OCI-LY7 (cell line): ENCODE data around the gene EED. TPM values are rescaled to one million over a fixed set of nuclear protein-coding genes. Genes with fewer than 3 reads are reported as not detected.

Source experiments
- BruUV-seq: library from RNA; stranded (reverse); fragments of 400-500 nt; replicated peaks from 2 replicates; lab custom pipeline; 2021; lab: Mats Ljungman, UMichigan
- CTCF ChIA-PET: fragments of 300-600 bp; sonication (Branson Sonifier 250); formaldehyde crosslinking; loops from one replicate; lab custom pipeline; 2022; ENCODE audit warnings: antibody characterized with exemption; ENCODE audit not compliant: unreplicated experiment; lab: Charles Lee
- POLR2A ChIA-PET: fragments of 300-600 bp; sonication (Branson Sonifier 250); formaldehyde crosslinking; loops from one replicate; lab custom pipeline; 2022; ENCODE audit warnings: antibody characterized with exemption; lab: Charles Lee
- DNase-seq: peaks from one replicate; pipeline ENCODE4 v3.0.0-alpha.2; 2015; ENCODE audit warnings: low spot score
- H2AFZ ChIP-seq: fragments of 200-600 bp; sonication (generic), shearing (Covaris generic); 2 replicates; pipeline ENCODE4 v1.6.1; 2014; ENCODE audit warnings: mild to moderate bottlenecking, antibody characterized with exemption, low read length, moderate library complexity
- H3K27ac ChIP-seq: fragments of 200-600 bp; sonication (generic); 2 replicates; pipeline ENCODE4 v1.5.1; 2014; ENCODE audit warnings: mixed run types, low read depth, mild to moderate bottlenecking, moderate library complexity, low read length, inconsistent platforms; ENCODE audit not compliant: poor library complexity, severe bottlenecking
- H3K36me3 ChIP-seq: fragments of 200-600 bp; sonication (generic); 2 replicates; pipeline ENCODE4 v1.6.1; 2014; ENCODE audit warnings: mild to moderate bottlenecking, antibody characterized with exemption, low read length, moderate library complexity, mixed read lengths; ENCODE audit not compliant: insufficient read depth
- H3K4me1 ChIP-seq: fragments of 200-600 bp; sonication (generic); 2 replicates; pipeline ENCODE4 v1.5.1; 2014; ENCODE audit warnings: mild to moderate bottlenecking, low read length; ENCODE audit not compliant: insufficient read depth, poor library complexity, severe bottlenecking
- H3K4me2 ChIP-seq: fragments of 200-600 bp; sonication (generic); 2 replicates; pipeline ENCODE4 v1.6.1; 2014; ENCODE audit warnings: mild to moderate bottlenecking, low read length
- H3K4me3 ChIP-seq: fragments of 200-600 bp; sonication (generic); 2 replicates; pipeline ENCODE4 v1.5.1; 2014; ENCODE audit warnings: mild to moderate bottlenecking, low read depth, low read length; ENCODE audit not compliant: poor library complexity, severe bottlenecking
- H3K79me2 ChIP-seq: fragments of 200-600 bp; sonication (generic); 2 replicates; pipeline ENCODE4 v1.6.1; 2016; ENCODE audit warnings: low read depth, mild to moderate bottlenecking, low read length, moderate library complexity, mixed read lengths; ENCODE audit not compliant: insufficient read depth
- H3K9me2 ChIP-seq: fragments of 200-600 bp; sonication (generic); 2 replicates; pipeline ENCODE4 v1.6.1; 2016; ENCODE audit warnings: mild to moderate bottlenecking, low read length, mixed read lengths; ENCODE audit not compliant: insufficient read depth
- H3K9me3 ChIP-seq: fragments of 200-600 bp; sonication (generic); 2 replicates; pipeline ENCODE4 v1.6.1; 2014; ENCODE audit warnings: mild to moderate bottlenecking, mixed run types, low read length, mixed read lengths
- H4K20me1 ChIP-seq: fragments of 200-600 bp; sonication (generic); 2 replicates; pipeline ENCODE4 v1.6.1; 2014; ENCODE audit warnings: mild to moderate bottlenecking, antibody characterized with exemption, low read length, moderate library complexity, mixed read lengths; ENCODE audit not compliant: insufficient read depth
- EZH2phosphoT487 ChIP-seq: fragments of 200-600 bp; sonication (generic); IDR thresholded peaks from 2 replicates; pipeline ENCODE4 v1.6.1; 2018; ENCODE audit warnings: low read depth, borderline replicate concordance, mild to moderate bottlenecking, mixed run types, antibody characterized with exemption, low read length, moderate library complexity, mixed read lengths
- intact Hi-C: fragments of 100-400 bp; cut with micrococcal nuclease; formaldehyde crosslinking; loops from one replicate; pipeline ENCODE4 v1.10.0; 2022; ENCODE audit not compliant: unreplicated experiment
- small RNA-seq: library from RNA; depleted of rRNA; stranded (forward); fragments of <200 nt; gene quantifications from one replicate; pipeline ENCODE3, GENCODE V24; 2014
- total RNA-seq, 2 experiments: library from RNA; depleted of rRNA in 1 of 2; stranded (reverse); fragments of >200 nt in 1 of 2; shearing (Covaris generic) in 1 of 2; gene quantifications; 2 replicates each; pipeline ENCODE4 v1.2.3, GENCODE V29; 2014 to 2022
- TF ChIP-seq, protein P1 (sequence below): fragments of 200-600 bp; sonication (generic); conservative IDR thresholded peaks from 2 replicates; pipeline ENCODE4 v1.5.1; 2014; ENCODE audit warnings: mild to moderate bottlenecking, antibody characterized with exemption, low read length, moderate library complexity, mixed read lengths

Gene EED
- total RNA-seq, 2 experiments from 2014 or later, result 25.2 to 40.2 TPM

DNA sequence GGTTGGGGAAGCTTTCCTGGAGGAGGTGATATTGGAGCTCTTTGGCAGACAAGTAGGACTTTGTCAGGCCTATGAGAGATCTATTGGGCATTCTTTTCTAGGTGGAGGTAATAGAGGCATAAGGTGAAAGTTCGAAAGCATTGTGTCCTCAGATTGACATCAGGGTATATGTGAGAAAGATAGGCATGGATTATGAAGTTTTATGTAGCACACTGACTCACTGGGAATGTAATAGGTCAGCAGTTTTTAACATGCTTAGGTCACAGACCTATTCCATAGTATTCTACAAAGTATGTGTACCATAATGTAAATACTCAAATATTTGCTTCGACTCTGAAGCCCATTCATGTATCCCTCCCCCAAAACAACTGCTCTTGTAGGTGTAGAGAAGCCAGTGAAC is 69.2 kb downstream of the EED start:
- Histone ChIP-seq H3K36me3 (peaks cover 50% of the 10 kb centered on the region), H3K4me1 (no peaks in the 10 kb centered on the region), H2AFZ (no peak overlapping the region), H4K20me1 (no peaks in the 10 kb centered on the region), H3K9me3 (no peaks in the 10 kb centered on the region), H3K27ac (no peak overlapping the region), H3K9me2 (no peaks in the 10 kb centered on the region), H3K4me3 (no peak overlapping the region), H3K4me2 (no peak overlapping the region), H3K79me2 (peaks cover 19% of the 10 kb centered on the region; the same call in 1 of the 2 replicates)
- ChIA-PET POLR2A (interaction anchor here (2.0 kb wide), 1 partner anchor 9 kb away, joined by 5 read pairs; no protein-coding TSS in a partner anchor), CTCF (no interaction called here)
- TF ChIP-seq, protein P1, sequence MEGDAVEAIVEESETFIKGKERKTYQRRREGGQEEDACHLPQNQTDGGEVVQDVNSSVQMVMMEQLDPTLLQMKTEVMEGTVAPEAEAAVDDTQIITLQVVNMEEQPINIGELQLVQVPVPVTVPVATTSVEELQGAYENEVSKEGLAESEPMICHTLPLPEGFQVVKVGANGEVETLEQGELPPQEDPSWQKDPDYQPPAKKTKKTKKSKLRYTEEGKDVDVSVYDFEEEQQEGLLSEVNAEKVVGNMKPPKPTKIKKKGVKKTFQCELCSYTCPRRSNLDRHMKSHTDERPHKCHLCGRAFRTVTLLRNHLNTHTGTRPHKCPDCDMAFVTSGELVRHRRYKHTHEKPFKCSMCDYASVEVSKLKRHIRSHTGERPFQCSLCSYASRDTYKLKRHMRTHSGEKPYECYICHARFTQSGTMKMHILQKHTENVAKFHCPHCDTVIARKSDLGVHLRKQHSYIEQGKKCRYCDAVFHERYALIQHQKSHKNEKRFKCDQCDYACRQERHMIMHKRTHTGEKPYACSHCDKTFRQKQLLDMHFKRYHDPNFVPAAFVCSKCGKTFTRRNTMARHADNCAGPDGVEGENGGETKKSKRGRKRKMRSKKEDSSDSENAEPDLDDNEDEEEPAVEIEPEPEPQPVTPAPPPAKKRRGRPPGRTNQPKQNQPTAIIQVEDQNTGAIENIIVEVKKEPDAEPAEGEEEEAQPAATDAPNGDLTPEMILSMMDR, result no peak
- TF ChIP-seq EZH2phosphoT487, result no peak
- BruUV-seq, result no TSS peak
- intact Hi-C loops, result no loop called here
- no peak for DNase-seq

DNA sequence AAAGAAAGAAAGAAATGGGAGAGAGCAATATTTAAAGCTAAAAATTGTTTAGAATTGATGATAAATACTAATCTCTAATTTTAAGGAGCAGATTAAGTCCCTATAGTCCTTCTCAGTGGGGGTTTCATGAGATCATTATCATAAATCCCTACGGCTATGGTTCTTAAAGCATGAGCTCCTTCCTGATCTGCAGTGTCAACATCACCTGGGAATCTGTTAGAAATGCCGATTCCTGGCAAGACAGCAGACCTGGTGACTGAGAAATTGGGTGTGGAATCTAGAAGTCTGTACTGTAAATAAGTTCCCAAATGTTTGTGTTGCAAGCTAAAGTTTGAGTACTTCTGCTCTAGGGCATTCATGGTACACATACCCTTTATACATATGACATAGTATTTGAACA is 70.1 kb downstream of the EED start:
- no peaks in the 10 kb centered on the region for H3K9me2 ChIP-seq
- no peaks in the 10 kb centered on the region for H4K20me1 ChIP-seq
- H2AFZ ChIP-seq, result no peak overlapping the region
- peaks cover 19% of the 10 kb centered on the region; the same call in 1 of the 2 replicates for H3K79me2 ChIP-seq
- no peak for DNase-seq
- H3K4me1 ChIP-seq, result no peaks in the 10 kb centered on the region
- no peak overlapping the region for H3K4me2 ChIP-seq
- TF ChIP-seq, protein P1, result no peak
- TF ChIP-seq EZH2phosphoT487, result no peak
- ChIA-PET CTCF (no interaction called here), POLR2A (interaction anchor here (0.5 to 2.0 kb wide), 3 partner anchors 10 to 288 kb away, joined by 3 to 5 read pairs (median 4); no protein-coding TSS in a partner anchor)
- H3K9me3 ChIP-seq, result no peaks in the 10 kb centered on the region
- no peak overlapping the region for H3K4me3 ChIP-seq
- peaks cover 57% of the 10 kb centered on the region for H3K36me3 ChIP-seq
- no TSS peak for BruUV-seq
- intact Hi-C loops, result no loop called here
- H3K27ac ChIP-seq, result no peak overlapping the region

Small RNAs within 50 kb of the gene (small RNA-seq; reads per million reads assigned to genes)
- not detected for gene RF00017
- not detected for gene RN7SL225P

Other genes starting within 250 kb of the EED start
- 77.9 and 84.3 TPM in 2 replicates for gene PICALM, start 175.7 kb upstream of the EED start, total RNA-seq (2014; rRNA removed; shearing (Covaris generic))
- gene PICALM, start 175.7 kb upstream of the EED start, total RNA-seq (2022), result 108 and 110 TPM in 2 replicates
- 22.2 and 34.9 TPM in 2 replicates for gene HIKESHI, start 57.5 kb downstream of the EED start, total RNA-seq (2014; rRNA removed; shearing (Covaris generic))
- gene HIKESHI, start 57.5 kb downstream of the EED start, total RNA-seq (2022), result 43.9 and 48.6 TPM in 2 replicates
- 0.26 and 0.41 TPM in 2 replicates for gene CCDC81, start 130.1 kb downstream of the EED start, total RNA-seq (2014; rRNA removed; shearing (Covaris generic))
- gene CCDC81, start 130.1 kb downstream of the EED start, total RNA-seq (2022), result 0.87 and 1.0 TPM in 2 replicates